ENCODE data around the gene CHADL.

GRCh38 chr22:41226723-41227655 is 13.7 kb downstream of the CHADL start:
- TF ChIP-seq ZNF8 (CRISPR knock-in tag; IDR thresholded peaks at IDR 0.05), result no peak
- TF ChIP-seq ZFP30 (CRISPR knock-in tag; IDR thresholded peaks at IDR 0.05), result no peak
- TF ChIP-seq ISL1 (CRISPR knock-in tag; IDR thresholded peaks at IDR 0.05), result no peak
- no peak for TF ChIP-seq TOX (CRISPR knock-in tag; IDR thresholded peaks at IDR 0.05; ENCODE audit: borderline replicate concordance)
- TF ChIP-seq ZC3H10 (CRISPR knock-in tag; IDR thresholded peaks at IDR 0.05), result no peak
